GM19468 (cell line): Measurements from ENCODE around the gene C3orf62.
"Not testable (repeated sequence)": the region's sequence is repeated elsewhere in the genome, so short reads cannot be mapped to it uniquely, and the experiment has no call there.

ENCODE experiments used
- ATAC-seq: cut with Tn5 transposase; IDR thresholded peaks from one replicate; pipeline ENCODE4 v1.9.1; 2021; ENCODE audit warnings: mild to moderate bottlenecking, moderate library complexity, moderate number of reproducible peaks; ENCODE audit not compliant: unreplicated experiment; ENCODE audit errors: extremely low read depth

Gene C3orf62

DNA sequence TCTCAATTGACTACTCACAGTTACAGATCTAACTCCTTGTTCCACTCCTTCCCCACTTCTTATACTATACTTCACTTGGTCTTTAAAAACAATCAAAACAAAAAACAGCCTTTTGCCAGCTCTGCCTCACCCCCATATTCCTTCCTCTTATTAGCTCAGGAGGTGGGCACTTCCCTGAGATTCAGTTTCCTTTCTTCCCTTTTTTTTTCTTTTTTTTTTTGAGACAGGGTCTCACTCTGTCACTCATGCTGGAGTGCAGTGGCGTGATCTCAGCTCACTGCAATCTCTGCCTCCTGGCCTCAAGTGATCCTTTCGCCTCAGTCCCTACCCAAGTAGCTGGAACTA, 6.9 kb downstream of the C3orf62 start:
- no peak for ATAC-seq

DNA sequence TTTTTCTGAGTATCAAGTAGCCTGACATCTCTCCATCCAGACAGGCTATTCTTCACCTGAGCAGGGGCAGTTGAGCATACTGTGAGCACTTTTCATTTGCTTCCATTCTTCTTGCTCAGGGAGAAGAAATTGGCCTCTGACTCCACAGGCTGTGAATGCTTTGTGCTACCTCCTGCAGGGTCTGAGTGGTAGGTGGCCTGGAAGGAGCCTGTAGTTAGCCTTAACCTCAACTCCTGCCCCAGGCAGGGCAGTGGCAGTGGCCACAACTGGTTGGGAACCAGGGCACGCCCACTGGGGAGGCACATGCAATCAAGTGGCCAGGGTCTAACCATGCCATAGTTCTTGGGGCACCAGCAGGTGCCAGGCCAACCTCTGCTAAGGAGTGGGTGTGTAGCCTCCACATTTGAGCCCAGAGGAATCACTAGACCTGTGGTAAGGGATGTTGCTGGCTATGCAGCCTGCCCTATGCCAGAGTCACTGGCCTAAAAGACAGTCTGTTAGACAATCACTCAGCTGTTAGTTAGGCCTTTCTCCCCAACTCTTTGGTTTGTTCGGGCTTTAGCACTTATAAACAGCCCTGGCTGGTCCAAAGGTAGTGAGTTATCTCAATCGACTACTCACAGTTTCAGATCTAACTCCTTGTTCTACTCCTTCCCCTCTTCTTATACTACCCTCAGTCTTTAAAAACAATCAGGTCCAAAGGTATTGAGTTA, 7.4 kb downstream of the C3orf62 start:
- no peak for ATAC-seq

DNA sequence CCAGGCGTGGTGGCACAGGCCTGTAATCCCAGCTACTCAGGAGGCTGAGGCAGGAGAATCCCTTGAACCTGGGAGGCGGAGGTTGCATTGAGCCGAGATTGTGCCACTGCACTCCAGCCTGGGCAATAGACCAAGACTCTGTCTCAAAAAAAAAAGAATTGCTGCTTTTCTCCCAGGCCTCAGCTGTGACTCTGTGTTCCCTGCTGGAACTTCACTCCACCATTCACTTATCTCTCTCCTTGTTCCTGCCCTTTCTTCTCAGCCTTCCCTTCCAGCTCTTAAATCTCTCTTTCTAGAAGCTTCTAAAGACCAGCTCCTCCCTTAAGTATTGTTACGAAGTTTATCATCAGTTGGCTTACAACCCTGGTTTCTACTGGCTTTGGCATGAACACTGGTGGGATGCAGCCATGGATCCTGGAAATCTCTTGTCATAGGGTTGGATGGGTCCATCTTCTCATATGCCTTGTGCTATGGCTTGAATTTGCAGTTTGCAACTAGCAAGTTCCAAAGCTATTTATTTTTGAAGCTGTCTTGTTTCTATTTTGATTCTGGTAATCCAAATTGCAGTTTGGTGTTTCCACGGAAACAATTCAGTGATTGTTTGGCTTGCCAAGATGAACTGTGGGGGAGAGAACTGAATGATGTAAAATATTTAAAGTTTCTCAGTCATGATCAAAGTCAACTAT, 10.5 kb downstream of the C3orf62 start:
- no peak for ATAC-seq

- ATAC-seq = no peak
Measured at GRCh38 chr3:49265661-49266386, 11.2 kb downstream of the C3orf62 start.

DNA sequence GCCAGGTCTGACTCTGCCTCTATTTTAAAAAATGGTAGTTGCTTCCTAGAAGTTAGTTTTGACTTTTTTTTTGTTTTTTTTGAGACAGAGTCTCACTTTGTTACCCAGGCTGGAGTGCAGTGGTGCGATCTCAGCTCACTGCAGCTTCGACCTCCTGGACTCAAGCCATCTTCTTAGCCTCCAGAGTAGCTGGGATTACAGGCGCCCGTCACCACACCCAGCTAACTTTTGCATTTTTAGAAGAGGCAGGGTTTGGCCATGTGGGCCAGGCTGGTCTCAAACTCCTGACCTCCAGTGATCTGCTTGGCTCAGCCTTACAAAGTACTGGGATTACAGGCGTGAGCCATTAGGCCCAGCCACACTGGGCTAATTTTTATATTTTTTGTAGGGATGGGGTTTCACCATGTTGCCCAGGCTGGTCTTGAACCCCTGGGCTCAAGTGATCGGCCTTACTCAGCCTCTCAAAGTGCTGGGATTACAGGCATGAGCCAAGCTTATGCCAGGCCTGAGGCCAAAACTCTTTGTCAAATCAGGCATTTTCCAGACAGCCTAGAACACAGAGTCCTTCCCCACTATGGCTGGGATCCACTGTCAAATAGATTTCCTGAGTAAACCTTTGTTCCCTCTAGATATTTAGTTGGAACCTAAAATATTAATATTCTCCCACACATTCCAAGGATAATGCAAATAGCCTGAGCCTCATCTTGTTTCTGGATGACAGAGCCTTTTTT, 13.7 kb downstream of the C3orf62 start:
- ATAC-seq = no peak

DNA sequence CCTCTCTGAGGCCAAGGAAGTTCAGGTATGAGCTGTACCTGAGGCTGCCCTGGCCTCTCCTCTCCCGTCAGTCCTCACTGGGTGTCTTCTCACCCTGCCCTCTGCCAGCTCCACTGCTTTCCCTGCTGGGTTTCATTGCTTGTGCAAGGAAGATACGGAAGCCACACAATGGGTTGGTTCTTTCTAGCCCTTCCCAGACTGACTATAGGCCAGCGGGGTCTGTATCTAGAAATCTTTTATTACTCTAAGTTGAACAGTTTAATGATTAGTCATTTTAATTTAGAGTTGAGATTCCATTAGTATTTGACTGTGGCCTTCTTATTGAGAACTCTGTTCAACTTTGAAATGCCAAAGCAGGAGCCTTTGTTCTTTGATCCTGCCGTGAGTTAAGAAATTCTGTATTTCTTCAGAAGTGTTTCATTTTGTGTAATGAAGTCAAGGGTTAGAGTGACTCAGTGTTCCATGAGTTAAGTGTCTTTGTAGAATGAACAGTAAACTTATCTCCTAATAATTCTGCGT, 16.2 kb downstream of the C3orf62 start:
- ATAC-seq = no peak

- ATAC-seq = no peak
Measured at GRCh38 chr3:49257187-49257586, 19.8 kb downstream of the C3orf62 start.

DNA sequence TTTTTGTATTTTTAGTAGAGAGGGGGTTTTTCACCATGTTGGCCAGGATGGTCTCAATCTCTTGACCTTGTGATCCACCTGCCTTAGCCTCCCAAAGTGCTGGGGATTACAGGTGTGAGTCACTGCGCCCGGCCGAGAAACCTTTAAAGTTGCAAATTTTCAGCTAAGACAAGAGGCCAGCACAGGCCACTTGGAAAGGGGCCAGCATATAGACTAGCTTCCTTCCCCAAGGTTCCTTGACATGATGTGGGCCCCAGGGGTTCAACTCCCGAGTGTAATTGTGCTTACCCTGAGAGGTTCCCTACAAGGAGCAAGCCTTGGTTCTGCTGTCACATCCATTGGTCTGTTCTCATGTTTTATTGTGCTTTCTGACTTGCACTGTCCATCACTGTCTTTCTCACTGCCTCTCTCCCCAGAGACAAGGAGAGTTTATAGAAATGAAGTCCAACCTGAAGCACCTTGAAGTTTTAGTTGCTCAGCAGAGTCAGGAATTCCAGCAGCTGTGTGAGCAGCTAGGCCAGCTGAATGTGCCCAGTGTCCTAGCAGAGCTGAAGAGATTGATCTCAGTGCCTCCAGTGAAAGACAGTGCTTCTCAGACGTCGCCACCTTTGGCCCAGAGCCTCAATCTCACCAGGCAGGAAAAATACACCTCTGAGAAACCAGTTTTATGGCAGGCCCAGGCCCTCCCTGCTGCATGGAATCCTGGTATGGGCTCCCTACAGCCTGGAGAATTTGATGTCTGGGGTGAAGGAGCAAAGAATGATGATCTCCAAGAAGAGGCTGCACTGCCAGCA, 21.1 kb downstream of the C3orf62 start:
- no peak for ATAC-seq

- ATAC-seq = no peak
Measured at GRCh38 chr3:49255112-49255511, 21.9 kb downstream of the C3orf62 start.

- no peak for ATAC-seq
Measured at GRCh38 chr3:49253512-49253911, 23.5 kb downstream of the C3orf62 start.

GRCh38 chr3:49248840-49249227, 28.2 kb downstream of the C3orf62 start:
- ATAC-seq = no peak

GRCh38 chr3:49244581-49245205, 32.3 kb downstream of the C3orf62 start:
- ATAC-seq = no peak

DNA sequence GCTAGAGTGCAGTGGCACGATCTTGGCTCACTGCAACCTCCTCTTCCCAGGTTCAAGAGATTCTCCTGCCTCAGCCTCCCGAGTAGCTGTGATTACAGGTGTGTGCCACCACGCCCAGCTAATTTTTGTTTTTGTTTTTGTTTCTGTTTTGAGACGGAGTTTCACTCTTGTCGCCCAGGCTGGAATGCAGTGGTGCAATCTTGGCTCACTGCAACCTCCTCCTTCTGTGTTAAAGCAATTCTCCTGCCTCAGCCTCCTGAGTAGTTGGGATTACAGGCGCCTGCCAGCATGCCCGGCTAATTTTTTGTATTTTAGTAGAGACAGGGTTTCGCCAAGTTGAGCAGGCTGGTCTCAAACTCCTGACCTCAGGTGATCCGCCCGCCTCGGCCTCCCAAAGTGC, 36.9 kb downstream of the C3orf62 start:
- not testable (repeated sequence) for ATAC-seq

- no peak for ATAC-seq
Measured at GRCh38 chr3:49238274-49239127, 38.5 kb downstream of the C3orf62 start.

DNA sequence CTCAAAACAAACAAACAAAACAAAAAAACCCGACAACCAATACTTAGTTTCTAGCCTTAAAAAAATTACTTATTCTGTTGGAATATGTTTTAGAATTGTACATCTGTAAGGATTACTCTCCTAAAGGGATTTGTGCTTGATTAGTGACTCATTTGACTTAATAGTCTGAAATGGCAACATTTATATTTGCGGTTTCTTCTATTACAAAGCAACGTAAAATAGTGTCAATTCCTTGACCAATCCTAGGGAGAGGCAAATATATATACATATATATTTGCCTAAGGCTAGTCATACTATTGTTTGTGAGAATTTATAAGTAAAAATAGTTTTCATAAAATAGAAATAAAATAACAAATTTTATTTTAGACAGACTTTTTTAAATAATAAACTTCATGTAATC, 39.7 kb downstream of the C3orf62 start:
- ATAC-seq = no peak

DNA sequence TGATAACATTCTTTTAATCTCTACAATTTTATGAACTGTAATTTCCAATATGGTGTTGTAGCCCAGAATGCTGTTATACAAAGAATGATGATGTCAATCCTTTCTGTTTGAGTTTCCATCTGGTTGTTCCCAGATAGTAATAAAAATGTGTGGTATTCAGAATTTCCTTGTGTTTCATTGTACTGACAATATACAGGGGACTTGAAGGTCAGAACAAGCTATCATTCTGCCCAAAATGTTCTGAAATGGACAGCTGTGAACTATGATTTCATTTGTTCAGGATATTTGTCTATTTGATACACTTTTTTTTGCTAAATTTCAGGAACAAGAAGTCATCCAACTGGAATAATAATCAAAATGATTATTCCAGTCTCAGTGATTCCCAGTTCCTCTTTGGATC, 40.8 kb downstream of the C3orf62 start:
- no peak for ATAC-seq

DNA sequence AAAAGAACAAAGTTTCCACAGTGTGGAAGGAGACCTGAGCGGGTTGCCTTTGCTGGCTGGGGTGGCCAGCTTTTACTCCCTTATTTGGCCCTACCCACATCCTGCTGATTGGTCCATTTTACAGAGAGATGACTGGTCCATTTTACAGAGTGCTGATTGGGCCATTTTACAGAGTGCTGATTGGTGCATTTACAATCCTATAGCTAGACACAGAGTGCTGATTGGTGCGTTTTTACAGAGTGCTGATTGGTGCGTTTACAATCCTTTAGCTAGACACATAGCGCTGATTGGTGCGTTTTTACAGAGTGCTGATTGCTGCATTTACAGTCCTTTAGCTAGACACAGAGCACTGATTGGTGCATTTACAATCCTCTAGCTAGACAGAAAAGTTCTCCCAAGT, 48.2 kb downstream of the C3orf62 start:
- ATAC-seq = not testable (repeated sequence)

DNA sequence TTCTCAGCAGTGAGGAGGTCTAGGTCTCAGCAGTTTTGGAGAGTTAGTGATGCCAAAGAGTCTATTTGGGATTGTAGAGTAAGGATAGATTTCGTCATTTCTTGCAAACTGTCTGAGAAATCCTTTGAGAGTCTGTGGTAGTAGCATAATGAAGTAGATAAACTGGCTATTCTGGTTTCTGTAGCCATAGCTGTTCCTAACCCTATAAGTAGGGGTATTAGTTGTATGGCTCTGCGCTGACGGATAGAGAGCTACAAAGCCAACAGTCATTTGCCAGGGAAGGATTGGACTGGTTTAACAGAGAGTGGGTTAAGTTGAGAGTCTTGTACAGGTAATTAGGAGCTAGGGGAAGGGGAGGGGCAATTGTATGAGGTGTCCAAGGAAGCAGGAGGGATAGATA, 55.0 kb downstream of the C3orf62 start:
- ATAC-seq = no peak
